ENCODE data around the gene PNPLA5.

The PNPLA5 gene

GRCh38 chr22:43830931-43831560, 60.8 kb downstream of the PNPLA5 start:
- WGBS (ENCODE audit: extremely low coverage, insufficient coverage, low lambda C conversion rate): no CpG with 5 or more reads among the region's 12 CpGs
- no peak for DNase-seq
- H3K36me3 ChIP-seq (ENCODE audit: control insufficient read depth, insufficient read depth, low read length): no peaks in the 10 kb centered on the region

DNA sequence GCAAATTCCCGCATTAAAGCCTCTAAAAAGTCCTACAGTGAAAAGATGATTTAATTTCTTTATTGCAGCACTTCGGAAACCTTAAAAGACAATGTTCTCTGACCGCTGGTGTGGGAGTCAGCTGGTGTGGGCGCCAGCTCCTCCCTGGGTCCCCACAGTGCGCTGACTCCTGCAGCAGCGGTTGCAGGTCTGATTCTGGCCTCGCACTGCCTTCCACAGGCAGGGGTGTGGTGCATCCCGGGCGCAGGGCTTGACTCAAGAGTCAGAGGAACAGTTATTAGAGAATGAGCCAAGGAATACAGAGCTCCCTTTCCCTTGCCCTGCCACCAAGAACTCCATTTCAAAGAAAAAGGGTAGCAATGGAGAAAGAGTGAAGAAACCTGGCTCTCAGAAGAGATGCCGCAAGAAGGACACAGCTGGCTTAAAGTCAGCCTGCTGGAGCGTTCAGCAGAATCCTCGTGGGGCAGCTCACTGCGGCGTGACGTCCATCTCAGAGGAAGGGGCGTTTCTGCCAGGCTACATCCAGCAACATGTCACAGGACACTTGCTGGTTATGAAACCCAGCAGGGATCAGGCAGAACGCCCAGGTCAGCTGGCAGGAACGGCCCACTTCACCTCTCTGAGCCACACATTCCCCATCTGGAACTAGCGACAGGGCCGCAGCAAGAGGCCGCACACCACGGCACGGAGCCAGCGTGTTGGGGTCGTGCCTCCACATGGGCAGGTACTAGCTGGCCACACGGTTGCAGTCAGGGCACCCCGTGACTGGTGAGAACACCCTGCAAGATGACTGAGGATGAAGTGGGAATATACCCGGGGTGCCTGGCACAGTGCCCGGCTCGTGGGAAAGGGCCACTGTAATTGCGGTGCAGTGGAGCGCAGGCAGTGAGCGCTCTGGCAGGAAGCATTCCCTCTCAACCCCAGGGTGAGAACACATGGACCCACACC, 61.6 kb downstream of the PNPLA5 start:
- Histone ChIP-seq H3K56ac (ENCODE audit: low read length) (no peak overlapping the region), H3K4me2 (ENCODE audit: low read length) (no peak overlapping the region), H3K4ac (ENCODE audit: low read depth, low read length) (no peak overlapping the region), H2BK15ac (replicated peaks; ENCODE audit: low read depth) (no peak overlapping the region), H2BK5ac (ENCODE audit: low read length) (no peak overlapping the region), H3K36me3 (ENCODE audit: control insufficient read depth, insufficient read depth, low read length) (no peaks in the 10 kb centered on the region), H3K79me2 (ENCODE audit: control insufficient read depth, insufficient read depth, low read length) (no peaks in the 10 kb centered on the region), H3K79me1 (ENCODE audit: low read length) (no peaks in the 10 kb centered on the region), H4K5ac (ENCODE audit: low read length) (no peak overlapping the region), H3K23ac (ENCODE audit: low read length) (no peak overlapping the region), H3K4me1 (ENCODE audit: control insufficient read depth, low read depth, low read length) (no peaks in the 10 kb centered on the region), H3K18ac (ENCODE audit: low read length) (no peak overlapping the region), H3K9ac (ENCODE audit: low read length) (no peak overlapping the region), H3K27ac (ENCODE audit: low read depth, low read length) (no peak overlapping the region), H2BK120ac (ENCODE audit: low read depth, low read length) (no peak overlapping the region), H4K8ac (ENCODE audit: low read depth, low read length) (no peak overlapping the region), H3K4me3 (ENCODE audit: low read length) (no peak overlapping the region), H2AK5ac (ENCODE audit: low read length) (no peak overlapping the region), H3K27me3 (ENCODE audit: insufficient read depth, low read length, poor library complexity) (no peaks in the 10 kb centered on the region)
- WGBS (ENCODE audit: extremely low coverage, insufficient coverage, low lambda C conversion rate): no CpG with 5 or more reads among the region's 33 CpGs
- no peak for DNase-seq

More at GRCh38 chr22:43830931-43831560, 60.8 kb downstream of the PNPLA5 start:
- Histone ChIP-seq H2BK120ac (ENCODE audit: low read depth, low read length) (no peak overlapping the region), H4K5ac (ENCODE audit: low read length) (no peak overlapping the region), H2BK5ac (ENCODE audit: low read length) (no peak overlapping the region), H3K23ac (ENCODE audit: low read length) (no peak overlapping the region), H3K4me3 (ENCODE audit: low read length) (no peak overlapping the region), H3K4me1 (ENCODE audit: control insufficient read depth, low read depth, low read length) (no peaks in the 10 kb centered on the region), H3K4ac (ENCODE audit: low read depth, low read length) (no peak overlapping the region), H4K8ac (ENCODE audit: low read depth, low read length) (no peak overlapping the region), H2AK5ac (ENCODE audit: low read length) (no peak overlapping the region), H3K18ac (ENCODE audit: low read length) (no peak overlapping the region), H3K27me3 (ENCODE audit: insufficient read depth, low read length, poor library complexity) (no peaks in the 10 kb centered on the region), H3K79me1 (ENCODE audit: low read length) (no peaks in the 10 kb centered on the region), H2BK15ac (replicated peaks; ENCODE audit: low read depth) (no peak overlapping the region), H3K4me2 (ENCODE audit: low read length) (no peak overlapping the region), H3K9ac (ENCODE audit: low read length) (no peak overlapping the region), H3K79me2 (ENCODE audit: control insufficient read depth, insufficient read depth, low read length) (no peaks in the 10 kb centered on the region), H3K27ac (ENCODE audit: low read depth, low read length) (no peak overlapping the region), H3K56ac (ENCODE audit: low read length) (no peak overlapping the region)
